ENCODE results near the gene EDN2. TPM values are rescaled to one million over a fixed set of nuclear protein-coding genes. Genes with fewer than 3 reads are reported as not detected.
A peak's percentile ranks its signal among the peaks of the same experiment; 100 is the strongest.

The EDN2 gene
- total RNA-seq, 4 donors from 2014 or later, result 0.50 to 1.1 TPM; not detected in 2

GRCh38 chr1:41493117-41493536 is 8.6 kb upstream of the EDN2 start:
- H3K4me1 ChIP-seq, result peaks cover 0 to 45% (median 19%) of the 10 kb centered on the region in 3 donors
- H3K36me3 ChIP-seq, result no peaks in the 10 kb centered on the region
- peak overlapping the region in 1 of 4 donors; percentile 97 for H3K27ac ChIP-seq
- ATAC-seq, result no peak
- H3K4me3 ChIP-seq, result no peak overlapping the region
- H3K9me3 ChIP-seq, result no peaks in the 10 kb centered on the region
- TF ChIP-seq CTCF (IDR thresholded peaks at IDR 0.05), result no peak
- TF ChIP-seq POLR2AphosphoS5 (IDR thresholded peaks at IDR 0.05), result no peak
- TF ChIP-seq EP300 (IDR thresholded peaks at IDR 0.05), result no peak
- no peaks in the 10 kb centered on the region for H3K27me3 ChIP-seq
- no CpG with 5 or more reads among the region's 5 CpGs for WGBS, 2 donors (ENCODE audit: low coverage in 1 of 2)

- WGBS, 2 donors (ENCODE audit: low coverage in 1 of 2), result 76 to 80% methylated on average over 1 to 2 of the region's 7 CpGs
- Histone ChIP-seq H3K36me3 (no peaks in the 10 kb centered on the region), H3K27me3 (no peaks in the 10 kb centered on the region), H3K27ac (no peak overlapping the region), H3K4me1 (peaks cover 0 to 46% (median 19%) of the 10 kb centered on the region in 3 donors), H3K4me3 (no peak overlapping the region), H3K9me3 (no peaks in the 10 kb centered on the region)
- no peak for TF ChIP-seq POLR2AphosphoS5 (IDR thresholded peaks at IDR 0.05)
- TF ChIP-seq POLR2A (IDR thresholded peaks at IDR 0.05), result no peak
- TF ChIP-seq EP300 (IDR thresholded peaks at IDR 0.05), result no peak
- TF ChIP-seq CTCF (IDR thresholded peaks at IDR 0.05), result peak in 1 of 4 experiments; percentile 32
- ATAC-seq, result no peak
These were observed 7.9 kb upstream of the EDN2 start for GRCh38 chr1:41492341-41492848.

- no peak overlapping the region for H3K27ac ChIP-seq
- no peaks in the 10 kb centered on the region for H3K27me3 ChIP-seq
- no peaks in the 10 kb centered on the region for H3K9me3 ChIP-seq
- H3K4me3 ChIP-seq, result no peak overlapping the region
- WGBS, 2 donors (ENCODE audit: low coverage in 1 of 2), result 100% methylated on average over 1 of the region's 2 CpGs; no CpG with 5 or more reads in 1 of the 2 donors
- H3K4me1 ChIP-seq, result peaks cover 0 to 46% (median 11%) of the 10 kb centered on the region in 3 donors
- ATAC-seq, result no peak
- TF ChIP-seq POLR2AphosphoS5 (IDR thresholded peaks at IDR 0.05), result no peak
- no peak for TF ChIP-seq CTCF (IDR thresholded peaks at IDR 0.05)
- no peak for TF ChIP-seq POLR2A (IDR thresholded peaks at IDR 0.05)
- no peak for TF ChIP-seq EP300 (IDR thresholded peaks at IDR 0.05)
- no peaks in the 10 kb centered on the region for H3K36me3 ChIP-seq
These were observed 6.4 kb upstream of the EDN2 start for GRCh38 chr1:41490911-41491310.

GRCh38 chr1:41489561-41489960 is 5.1 kb upstream of the EDN2 start:
- no peak overlapping the region for H3K27ac ChIP-seq
- TF ChIP-seq POLR2A (IDR thresholded peaks at IDR 0.05) (no peak), POLR2AphosphoS5 (IDR thresholded peaks at IDR 0.05) (no peak), CTCF (IDR thresholded peaks at IDR 0.05) (no peak), EP300 (IDR thresholded peaks at IDR 0.05) (no peak)
- no peaks in the 10 kb centered on the region for H3K9me3 ChIP-seq

More at GRCh38 chr1:41489561-41489960, 5.1 kb upstream of the EDN2 start:
- Histone ChIP-seq H3K27me3 (no peaks in the 10 kb centered on the region), H3K36me3 (no peaks in the 10 kb centered on the region), H3K4me3 (no peak overlapping the region), H3K4me1 (peaks cover 0 to 46% (median 16%) of the 10 kb centered on the region in 3 donors)
- no peak for ATAC-seq
- 85 to 93% methylated on average over 5 of the region's 5 CpGs for WGBS, 2 donors (ENCODE audit: low coverage in 1 of 2)

All from gastroesophageal sphincter (tissue), 4 donors.